Stomach (tissue), 4 donors: ENCODE measurements around the gene PARK7.

Experiments used
- EP300 ChIP-seq: sonication (generic); formaldehyde crosslinking; IDR thresholded peaks from one replicate; pipeline ENCODE4 v1.6.1; 2017; ENCODE audit warnings: antibody characterized with exemption
- POLR2A ChIP-seq, 4 donors: fragments of 450-650 bp; IDR thresholded peaks; one replicate each; pipeline ENCODE4 v1.6.1; 2016; ENCODE audit warnings: antibody characterized with exemption in 4 of 4, control low read depth in 2 of 4, mild to moderate bottlenecking in 1 of 4, moderate library complexity in 1 of 4
- TF ChIP-seq, protein P1 (sequence below), 7 experiments: fragments of 450-650 bp in 4 of 7; fragments of 200-600 bp in 3 of 7; sonication (generic) in 3 of 7; IDR thresholded peaks; one replicate each; pipeline ENCODE4 v1.5.1; 2016 to 2019; ENCODE audit warnings: antibody characterized with exemption in 7 of 7, control low read depth in 2 of 7, mild to moderate bottlenecking in 1 of 7

DNA sequence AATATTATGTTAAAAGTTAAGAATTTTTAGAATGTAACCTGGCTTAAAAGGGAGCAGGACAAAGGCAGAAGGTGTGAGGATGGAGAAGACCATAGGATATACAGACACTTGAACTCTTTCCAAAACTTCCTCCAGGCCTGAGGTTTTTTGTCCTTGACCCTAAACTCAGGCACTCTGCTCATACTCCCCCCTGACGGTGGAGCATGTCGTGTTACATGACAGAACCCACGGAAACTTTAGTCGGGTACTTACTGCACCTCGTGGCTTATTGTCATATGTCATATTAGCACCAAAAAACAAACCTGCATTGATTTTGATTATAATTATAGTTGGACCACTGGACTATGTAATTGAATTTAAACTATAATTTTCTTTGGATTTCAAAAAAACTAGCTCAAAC is 41.6 kb upstream of the PARK7 start:
- TF ChIP-seq, protein P1, sequence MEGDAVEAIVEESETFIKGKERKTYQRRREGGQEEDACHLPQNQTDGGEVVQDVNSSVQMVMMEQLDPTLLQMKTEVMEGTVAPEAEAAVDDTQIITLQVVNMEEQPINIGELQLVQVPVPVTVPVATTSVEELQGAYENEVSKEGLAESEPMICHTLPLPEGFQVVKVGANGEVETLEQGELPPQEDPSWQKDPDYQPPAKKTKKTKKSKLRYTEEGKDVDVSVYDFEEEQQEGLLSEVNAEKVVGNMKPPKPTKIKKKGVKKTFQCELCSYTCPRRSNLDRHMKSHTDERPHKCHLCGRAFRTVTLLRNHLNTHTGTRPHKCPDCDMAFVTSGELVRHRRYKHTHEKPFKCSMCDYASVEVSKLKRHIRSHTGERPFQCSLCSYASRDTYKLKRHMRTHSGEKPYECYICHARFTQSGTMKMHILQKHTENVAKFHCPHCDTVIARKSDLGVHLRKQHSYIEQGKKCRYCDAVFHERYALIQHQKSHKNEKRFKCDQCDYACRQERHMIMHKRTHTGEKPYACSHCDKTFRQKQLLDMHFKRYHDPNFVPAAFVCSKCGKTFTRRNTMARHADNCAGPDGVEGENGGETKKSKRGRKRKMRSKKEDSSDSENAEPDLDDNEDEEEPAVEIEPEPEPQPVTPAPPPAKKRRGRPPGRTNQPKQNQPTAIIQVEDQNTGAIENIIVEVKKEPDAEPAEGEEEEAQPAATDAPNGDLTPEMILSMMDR (IDR thresholded peaks at IDR 0.05) = no peak
- no peak for TF ChIP-seq POLR2A (IDR thresholded peaks at IDR 0.05)
- TF ChIP-seq EP300 = no peak
